Limb (tissue), 2 donors: ENCODE measurements around the gene RNF138.
"Not testable (repeated sequence)": the region's sequence is repeated elsewhere in the genome, so short reads cannot be mapped to it uniquely, and the experiment has no call there.

Experiments used
- DNase-seq, 2 donors: peaks; one replicate each; pipeline ENCODE4 v3.0.0-alpha.2; 2016; ENCODE audit errors: extremely low spot score in 2 of 2

Gene RNF138, protein sequence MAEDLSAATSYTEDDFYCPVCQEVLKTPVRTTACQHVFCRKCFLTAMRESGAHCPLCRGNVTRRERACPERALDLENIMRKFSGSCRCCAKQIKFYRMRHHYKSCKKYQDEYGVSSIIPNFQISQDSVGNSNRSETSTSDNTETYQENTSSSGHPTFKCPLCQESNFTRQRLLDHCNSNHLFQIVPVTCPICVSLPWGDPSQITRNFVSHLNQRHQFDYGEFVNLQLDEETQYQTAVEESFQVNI

DNA sequence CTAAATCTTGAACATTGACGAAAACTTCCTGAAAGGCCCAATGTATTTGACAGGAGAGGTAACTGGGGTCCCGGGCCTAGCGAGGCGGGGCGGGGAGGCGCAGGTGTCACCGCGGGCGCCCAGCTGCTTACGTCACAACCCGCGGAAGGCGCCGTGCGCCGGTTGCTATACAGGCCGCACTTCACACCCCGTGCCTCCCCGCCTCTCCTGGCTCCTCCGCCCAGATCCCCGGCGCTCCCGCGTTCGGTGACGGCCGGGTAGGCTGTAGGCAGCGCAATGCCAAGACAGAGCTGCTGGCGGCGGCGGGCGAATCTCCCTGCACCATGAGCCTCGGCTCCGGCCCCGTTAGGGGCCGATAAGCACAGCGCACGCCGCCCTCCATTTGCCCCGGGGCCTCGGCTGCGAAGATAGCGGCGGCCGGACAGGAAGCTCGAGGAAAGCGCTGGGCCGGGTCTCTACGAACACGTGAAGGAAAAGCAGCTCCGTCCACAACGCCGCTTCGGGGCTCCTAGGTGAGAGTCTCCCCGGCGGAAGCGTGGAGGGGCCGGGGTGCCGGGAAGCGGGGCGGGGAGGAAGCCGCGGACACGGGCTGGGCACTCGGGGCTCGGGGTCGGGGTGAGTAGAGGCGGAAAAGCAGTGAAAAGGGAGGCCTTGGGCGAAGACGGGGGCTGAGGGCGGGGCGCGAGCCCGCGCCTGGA lies at the start of gene RNF138:
TSS of gene RNF138 (plus strand) at position 151 of the 698 bp plus-strand sequence. CDS start 903 bp downstream, outside the sequence.
- DNase-seq, result peak; percentile 79 to 90

DNA sequence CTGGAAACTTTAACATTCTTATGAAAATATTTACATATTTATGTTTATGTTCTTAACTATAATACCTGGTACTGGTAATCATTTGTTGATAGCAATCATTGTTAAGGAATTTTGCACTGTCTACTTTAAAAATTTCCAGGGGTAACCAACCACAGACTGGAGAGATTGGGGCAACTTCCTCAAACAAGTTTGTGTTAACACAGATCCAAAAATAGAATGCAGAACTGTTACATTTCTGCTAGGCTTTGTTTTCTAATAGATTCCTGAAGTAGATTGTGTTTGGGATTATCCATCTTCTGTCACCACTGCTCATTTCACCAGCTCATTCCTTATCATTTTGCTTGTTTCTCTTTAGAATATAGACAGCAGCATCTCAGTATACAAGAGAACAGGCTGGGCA lies 49.3 kb upstream of the RNF138 start:
- DNase-seq, result no peak

DNA sequence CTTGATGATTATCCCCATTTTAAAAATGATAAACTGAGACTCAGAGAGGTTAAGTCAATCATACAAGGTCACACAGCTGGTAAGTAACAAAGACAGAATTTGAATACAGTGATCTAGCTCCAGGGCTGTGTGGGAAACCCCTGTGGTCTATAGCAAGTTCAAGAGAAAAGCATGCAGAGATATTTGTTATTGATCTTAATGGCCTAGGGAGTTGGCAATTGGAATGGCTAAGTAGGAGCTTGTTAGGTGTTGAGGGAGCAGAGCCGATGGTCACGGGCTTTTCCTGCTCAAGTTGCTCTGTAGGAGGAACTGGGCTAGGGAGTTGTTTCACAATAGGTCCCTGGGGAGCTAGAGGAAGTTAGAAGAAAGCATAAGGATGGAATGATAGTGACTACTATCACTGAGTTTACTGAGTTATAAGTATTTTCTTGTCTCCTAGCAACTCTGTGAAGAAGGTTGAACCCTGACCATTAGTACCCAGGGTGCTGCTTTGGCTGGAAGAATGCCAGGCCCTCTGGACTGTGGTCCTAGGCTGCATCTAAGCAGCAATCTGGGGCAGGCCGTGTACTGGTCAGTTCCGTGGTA lies 43.1 kb upstream of the RNF138 start:
- no peak for DNase-seq

DNA sequence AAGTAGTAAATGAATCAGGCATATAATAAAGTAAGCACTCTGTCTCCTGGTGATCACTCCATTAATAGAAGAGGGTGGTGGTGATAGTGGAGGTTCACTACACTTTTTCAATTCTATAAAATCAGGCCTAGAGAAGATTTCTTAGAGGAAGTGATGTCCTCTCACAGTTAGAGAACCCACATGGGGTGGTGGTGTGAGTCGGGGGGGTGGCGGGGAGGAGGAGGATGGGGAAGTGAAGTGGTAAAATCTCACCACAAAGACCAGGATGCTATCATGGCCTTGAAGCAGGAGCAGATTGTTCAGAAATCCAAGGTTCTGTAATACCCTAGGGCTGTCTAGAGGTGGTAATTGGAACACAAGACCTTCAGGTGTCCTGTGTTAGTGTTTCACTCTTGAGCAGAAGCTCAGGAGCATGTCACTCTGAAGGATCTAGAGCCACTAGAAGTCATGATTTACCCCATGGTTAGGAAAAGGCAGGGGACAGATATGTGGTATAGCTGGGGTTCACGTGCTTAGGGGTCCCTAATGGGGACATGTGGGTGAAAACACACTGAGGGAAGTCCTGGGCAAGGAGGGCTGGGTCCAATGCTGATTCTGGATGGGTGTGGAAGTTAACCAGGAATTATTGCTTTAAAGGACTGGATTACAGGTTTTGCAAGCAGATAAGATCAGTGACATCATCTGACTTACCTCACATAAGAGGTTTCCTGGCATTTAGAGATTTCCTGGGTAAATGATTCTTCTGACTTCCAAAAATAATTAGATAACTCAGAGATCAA lies 42.1 kb upstream of the RNF138 start:
- no peak for DNase-seq

DNA sequence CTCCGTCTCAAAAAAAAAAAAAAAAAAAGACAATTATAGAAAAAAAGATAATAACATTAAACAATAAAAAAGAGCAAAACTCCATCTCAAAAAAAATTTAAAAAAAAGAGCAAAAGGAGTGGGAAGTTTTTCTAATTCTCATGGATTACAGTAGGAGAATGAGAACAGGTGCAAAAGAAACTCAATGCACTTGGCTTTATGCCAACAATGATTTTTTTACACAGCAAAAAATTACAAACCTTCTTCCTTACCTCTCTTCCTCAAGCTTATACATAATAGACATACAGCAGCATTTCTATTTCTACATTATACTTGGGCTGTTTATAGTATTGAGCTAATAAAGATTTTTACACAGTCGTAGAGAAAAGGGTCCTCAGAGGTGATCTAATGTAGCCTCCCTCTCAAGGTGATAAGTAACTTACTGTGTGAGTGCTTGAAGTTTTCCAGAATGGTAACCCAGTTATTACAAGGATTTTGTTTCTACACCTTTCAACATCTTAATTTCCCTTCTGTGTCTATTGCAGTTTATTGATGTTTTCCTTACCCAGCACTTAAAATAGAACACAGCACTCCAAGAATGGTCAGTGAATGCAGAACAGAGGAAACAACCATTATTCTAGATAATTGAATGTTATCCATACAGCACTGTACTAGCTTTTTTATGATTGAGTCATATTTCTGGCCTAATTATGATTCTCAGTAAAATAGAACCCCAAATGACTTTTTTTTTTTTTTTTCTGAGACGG lies 34.9 kb upstream of the RNF138 start:
- DNase-seq, result no peak

DNA sequence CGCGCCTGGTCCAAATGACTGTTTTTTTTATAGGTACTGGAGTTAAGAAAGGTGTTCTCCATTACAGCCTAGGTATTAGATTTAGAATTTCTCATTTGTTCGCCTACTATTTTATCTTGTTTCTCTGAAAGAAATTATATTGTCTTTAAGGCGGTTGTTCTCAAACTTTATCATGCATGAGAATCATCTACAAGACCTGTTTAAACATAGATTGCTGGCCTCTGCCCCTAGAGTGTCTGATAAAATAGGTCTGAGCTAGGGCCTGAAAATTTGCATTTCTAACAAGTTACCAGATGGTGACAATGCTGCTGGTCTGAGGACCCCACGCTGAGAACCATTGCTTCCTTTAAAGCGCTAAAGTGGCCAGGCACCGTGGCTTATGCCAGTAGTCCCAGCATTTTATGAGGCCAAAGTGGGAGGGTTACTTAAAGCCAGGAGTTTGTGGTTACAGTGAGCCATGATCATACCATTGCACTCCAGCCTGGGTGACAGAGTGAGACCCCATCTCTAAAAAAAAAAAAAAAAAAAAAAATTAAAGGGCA lies 34.0 kb upstream of the RNF138 start:
- DNase-seq, result no peak

DNA sequence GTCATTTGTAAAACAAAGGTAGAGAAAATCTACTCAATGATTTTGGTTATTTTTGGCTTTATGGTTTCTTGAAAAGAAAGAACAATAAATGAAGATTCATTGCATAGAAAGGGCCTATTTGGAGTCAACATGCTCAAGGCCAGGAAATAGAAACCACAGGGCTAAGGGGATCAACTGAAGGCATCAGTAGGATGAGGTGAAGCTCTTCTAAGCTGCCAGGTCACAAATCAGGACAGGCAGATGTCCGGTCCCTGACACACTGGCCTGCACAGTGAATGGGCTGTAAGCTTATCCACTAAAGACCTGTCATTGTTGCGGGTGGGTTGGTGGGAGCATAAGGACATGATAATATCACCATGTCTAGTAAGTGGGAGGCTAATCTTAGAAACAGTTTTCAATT lies 31.6 kb upstream of the RNF138 start:
- no peak for DNase-seq

DNA sequence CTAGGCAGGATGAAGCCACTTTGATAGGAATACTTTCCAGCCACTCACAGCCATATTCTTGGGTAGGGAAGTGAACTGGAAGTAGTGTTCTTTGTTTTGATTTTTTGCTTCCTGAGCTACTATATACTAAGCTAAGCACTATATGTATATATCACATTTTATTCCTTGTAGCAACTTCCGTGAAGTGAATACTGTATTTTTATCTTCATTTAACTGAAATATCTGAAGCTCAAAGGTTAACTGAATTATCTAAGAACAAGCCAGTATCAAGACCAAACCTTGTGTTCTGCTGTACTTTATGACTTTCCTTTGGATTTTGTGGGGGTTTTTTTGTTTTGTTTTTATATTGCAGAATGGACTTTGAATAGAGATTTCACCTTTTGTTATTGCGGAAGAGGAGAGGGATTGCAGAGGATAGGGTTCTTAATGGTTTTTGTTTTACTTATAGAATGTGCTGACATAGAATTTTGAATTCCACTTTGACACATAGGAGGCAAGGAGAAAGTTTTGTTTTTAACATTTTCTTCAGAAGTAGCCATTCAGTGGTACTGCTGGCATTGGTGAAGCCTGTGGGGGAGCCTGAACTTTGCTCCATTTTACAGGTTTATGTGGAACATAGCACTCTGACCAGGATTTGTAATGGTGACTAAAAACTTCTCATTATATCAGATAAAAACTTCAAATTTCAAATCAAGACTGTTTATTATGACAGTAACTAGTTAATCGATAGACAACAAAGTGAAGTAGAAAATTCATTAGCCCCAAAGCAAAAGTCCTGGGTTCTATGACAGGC lies 24.1 kb upstream of the RNF138 start:
- no peak for DNase-seq

DNA sequence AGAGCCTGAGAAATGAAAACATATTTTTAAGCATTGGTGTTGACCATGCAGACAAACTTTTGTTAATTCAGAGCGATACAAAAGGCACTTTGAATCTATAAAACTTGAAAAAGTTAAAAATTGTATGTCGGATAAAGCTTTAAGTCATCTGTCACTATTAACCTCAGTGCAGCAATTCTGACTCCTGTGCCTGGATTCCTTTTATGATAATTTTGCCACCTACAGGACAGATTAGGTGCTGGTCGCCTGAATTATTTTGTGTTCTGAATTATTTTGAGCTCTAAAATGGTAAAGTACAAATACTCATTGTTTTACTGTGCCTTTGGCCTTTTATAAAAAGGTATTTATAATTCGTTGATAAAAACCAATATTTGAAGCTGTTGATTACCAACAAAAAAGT lies 19.4 kb upstream of the RNF138 start:
- DNase-seq, result no peak

DNA sequence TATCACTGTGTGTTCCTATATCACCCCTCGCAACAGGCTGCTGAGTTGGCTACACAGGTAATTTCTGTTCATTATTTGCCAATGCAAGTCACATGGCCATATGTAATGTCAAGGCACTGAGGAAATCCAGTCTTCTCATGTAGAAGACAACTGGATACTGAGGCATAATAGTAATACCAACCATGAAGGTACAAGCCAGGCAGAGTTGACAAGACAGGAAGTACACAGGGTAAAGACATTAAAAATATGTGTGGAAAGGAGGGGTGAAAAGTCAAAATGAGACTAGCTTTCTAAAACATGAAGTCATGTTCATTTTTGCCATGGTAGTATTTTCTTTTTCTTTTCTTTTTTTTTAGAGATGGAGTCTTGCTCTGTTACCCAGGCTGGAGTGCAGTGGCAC lies 17.5 kb upstream of the RNF138 start:
- no peak for DNase-seq

DNA sequence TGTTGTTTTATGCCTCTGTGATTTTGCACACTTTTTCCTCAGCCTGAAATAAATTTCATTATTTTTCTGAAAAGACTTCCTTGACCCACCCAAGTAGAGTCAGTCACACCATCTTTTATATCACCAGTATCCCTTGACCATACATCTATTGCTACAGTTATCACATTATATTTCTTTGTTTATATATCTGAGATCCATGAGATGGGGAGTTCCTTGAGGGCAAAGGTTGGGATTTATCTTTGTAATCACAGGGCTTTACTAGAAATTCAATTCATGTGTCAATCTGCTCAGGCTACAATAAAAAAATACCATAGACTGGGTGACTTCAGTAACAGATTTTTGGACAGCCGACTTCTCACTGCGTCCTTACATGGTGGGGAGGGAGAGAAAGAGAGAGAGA lies 12.8 kb upstream of the RNF138 start:
- no peak for DNase-seq

DNA sequence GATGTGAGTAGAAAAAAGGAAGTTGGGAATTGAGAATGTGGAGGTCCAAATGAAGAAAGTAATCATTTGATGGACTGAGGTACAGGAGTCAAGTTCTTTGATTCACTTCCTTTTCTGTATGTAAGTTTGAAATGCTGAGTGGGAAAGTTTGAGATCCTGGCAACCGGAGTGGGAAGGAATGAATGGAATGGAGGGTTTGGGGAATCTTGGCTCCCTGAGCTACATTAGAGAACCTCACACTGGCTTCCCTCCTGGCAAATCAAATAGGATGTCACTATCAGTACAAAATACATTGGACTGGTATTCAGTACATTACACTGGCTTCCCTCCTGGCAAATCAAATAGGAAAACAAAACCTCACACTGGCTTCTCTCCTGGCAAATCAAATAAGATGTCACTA lies 9.8 kb upstream of the RNF138 start:
- DNase-seq, result no peak

DNA sequence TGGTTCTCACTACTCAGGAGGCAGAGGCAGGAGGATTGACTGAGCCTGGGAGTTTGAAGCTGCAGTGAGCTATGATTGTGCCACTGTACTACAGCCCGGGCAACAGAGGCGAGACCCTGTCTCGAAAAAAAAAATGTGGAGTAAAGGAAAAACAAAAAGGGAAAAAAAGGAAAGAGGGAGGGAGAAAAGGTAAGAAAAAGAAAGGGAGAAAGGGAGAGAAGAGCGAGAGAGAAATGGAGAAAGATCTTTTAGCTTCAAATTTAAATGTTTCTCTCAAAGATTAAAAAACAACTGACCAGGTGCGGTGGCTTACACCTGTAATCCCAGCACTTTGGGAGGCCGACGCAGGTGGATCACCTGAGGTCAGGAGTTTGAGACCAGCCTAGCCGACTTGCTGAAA lies 7.9 kb upstream of the RNF138 start:
- no peak for DNase-seq

DNA sequence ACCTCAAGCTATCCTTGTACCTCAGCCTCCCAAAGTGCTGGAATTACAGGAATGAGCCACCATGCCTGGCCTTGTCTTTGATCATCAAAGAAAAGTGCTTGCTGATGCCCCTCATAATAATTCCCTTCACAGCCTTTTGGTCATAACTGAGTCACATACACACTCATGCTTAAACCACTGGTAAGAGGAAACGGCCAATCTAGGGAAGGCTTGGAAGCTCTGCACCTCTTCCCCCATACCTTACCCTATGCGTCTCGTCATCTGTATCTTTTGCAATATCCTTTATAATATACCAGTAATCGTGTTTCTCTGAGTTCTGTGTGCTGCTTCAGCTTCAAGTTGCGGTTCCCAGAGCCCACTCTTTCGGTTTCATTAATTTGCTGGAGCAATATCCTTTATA lies 4.8 kb upstream of the RNF138 start:
- no peak for DNase-seq

DNA sequence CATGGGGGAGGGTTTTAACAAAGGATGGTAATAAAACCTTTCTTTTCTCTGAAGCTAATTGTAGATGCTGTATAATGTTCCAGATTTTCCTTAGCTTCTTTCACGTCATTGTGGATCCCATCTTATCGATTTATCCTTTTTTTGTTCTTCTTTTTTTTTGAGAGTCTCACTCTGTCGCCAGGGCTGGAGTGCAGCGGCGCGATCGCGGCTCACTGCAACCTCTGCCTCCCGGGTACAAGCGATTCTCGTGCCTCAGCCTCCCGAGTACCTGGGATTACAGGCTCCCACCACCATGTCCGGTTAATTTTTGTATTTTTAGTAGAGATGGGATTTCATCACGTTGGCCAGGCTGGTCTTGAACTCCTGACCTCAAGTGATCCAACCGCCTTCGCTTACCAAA lies 843 bp upstream of the RNF138 start:
- not testable (repeated sequence) for DNase-seq

DNA sequence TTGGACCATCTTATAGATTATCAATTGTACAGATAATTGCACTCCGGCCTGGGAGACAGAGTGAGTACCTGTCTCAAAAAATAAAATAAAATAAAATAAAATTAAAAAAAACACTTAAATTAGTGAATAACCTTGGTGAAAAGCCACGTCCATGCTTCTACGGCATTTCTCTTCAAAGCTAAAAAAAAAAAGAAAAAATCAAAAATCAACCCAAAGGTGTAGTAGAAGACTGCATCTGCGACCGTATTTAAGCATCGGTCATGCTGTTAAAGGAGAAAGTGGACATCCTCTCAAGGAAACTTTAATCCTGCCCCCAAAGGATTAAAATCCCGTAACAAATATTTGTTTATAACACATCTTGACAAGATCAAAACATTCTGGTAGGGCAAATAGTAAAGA lies 350 bp upstream of the RNF138 start:
- DNase-seq, result no peak

DNA sequence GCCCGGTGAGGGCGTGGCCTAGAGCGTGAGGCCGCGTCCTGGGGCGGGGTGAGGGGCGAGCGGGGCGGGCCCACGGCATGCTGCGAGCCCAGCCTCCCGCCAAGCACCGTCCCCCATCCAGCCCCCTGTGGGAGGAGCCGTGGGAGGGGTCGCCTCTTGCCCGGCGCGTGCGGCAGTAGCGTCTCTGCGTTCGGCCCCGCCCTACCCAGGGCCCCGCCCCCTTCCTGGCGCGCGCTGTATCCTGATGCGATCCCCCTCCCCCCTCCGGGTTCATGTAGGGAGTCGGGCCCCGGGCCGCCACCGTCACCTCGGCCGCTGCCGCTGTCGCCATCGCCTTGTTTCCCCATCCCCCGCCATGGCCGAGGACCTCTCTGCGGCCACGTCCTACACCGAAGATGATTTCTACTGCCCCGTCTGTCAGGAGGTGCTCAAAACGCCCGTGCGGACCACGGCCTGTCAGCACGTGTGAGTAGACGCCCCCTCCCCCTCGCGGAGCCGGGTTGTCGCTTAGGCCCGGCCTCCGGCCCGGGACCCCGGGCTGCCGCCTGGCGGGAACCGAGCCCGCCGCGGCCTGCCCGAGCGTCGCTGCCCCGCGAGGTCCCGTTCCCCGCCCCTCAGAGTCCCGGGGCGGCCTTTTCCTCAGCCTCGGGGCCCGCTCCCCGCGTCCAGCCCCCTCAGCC lies 888 bp downstream of the RNF138 start:
- peak; percentile 97 to 100 for DNase-seq

DNA sequence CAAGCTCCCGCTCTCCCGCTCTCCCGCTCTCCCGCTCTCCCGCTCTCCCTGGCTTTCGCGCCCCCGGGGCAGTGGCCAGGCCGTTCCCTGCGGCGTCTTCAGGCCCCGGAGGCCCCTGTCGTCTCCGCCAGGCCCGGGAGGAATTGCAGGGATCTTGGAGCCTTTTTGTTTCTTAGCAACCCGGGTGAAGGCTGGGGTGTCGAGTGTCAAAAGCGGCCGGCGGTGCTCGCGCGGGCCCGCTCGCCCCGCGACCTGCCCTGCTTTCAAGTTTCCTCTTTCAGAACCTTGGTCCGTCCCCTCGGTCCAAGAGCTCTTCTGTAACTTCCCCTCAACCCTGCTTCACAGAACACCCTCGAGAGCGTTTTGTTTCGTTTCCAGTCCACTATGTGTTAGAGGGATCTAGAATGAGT lies 1.4 kb downstream of the RNF138 start:
- DNase-seq, result peak; percentile 35 to 75

DNA sequence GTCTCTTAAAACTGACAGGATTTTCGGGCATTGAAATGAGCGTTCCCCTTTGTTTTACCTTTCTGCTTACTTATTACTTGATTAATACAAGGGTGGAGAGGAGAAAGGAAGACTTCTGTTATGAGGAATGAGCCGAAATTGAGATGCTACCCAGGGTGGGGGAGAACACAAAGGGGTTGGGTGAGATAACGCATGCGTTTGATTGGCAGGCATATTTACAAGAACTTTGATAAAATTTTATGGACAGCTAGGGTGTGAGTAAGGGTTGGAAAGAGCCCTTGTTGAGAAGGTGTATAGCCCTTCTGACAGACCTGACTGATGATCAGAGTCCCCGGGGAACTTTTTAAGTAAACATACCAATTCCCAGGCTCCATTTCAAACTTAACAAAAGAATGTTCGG lies 1.8 kb downstream of the RNF138 start:
- no peak for DNase-seq
